Colonic mucosa (tissue), 4 donors: Measurements from ENCODE around the gene PARD6B. TPM values are rescaled to one million over a fixed set of nuclear protein-coding genes. Genes with fewer than 3 reads are reported as not detected.
"Not testable (repeated sequence)": the region's sequence is repeated elsewhere in the genome, so short reads cannot be mapped to it uniquely, and the experiment has no call there.

Source experiments
- DNase-seq: peaks from one replicate; pipeline ENCODE4 v3.0.0-alpha.2; 2020
- H3K27ac ChIP-seq: fragments of 200-600 bp; one replicate; pipeline ENCODE4 v1.8.0; 2021
- H3K27me3 ChIP-seq: fragments of 200-600 bp; one replicate; pipeline ENCODE4 v1.8.0; 2021
- H3K36me3 ChIP-seq: fragments of 200-600 bp; one replicate; pipeline ENCODE4 v1.8.0; 2021
- H3K4me1 ChIP-seq: fragments of 200-600 bp; one replicate; pipeline ENCODE4 v1.8.0; 2021; ENCODE audit warnings: mild to moderate bottlenecking
- H3K4me3 ChIP-seq: fragments of 200-600 bp; one replicate; pipeline ENCODE4 v1.8.0; 2021
- H3K9ac ChIP-seq, 2 donors: one replicate each; pipeline ENCODE4 v1.7.0; 2013; ENCODE audit warnings: control low read depth in 2 of 2, low read depth in 2 of 2, low read length in 2 of 2
- H3K9me3 ChIP-seq: fragments of 200-600 bp; one replicate; pipeline ENCODE4 v1.8.0; 2021
- CTCF ChIP-seq: fragments of 200-600 bp; IDR thresholded peaks from one replicate; pipeline ENCODE4 v1.8.0; 2022; ENCODE audit warnings: antibody characterized with exemption, mild to moderate bottlenecking
- intact Hi-C: fragments of 100-400 bp; cut with DNase I; formaldehyde crosslinking; loops from one replicate; pipeline ENCODE4 v1.14.1; 2022
- total RNA-seq, 2 donors: library from RNA; stranded (reverse); fragmentation: NEBNext Ultra II Directional in 1 of 2; extraction: Animal tissue kit (Norgen Biotek cat#: 25700) in 1 of 2; gene quantifications; one replicate each; pipeline ENCODE4 v1.2.1, GENCODE V29; 2021
- donor health status: healthy.
- donor health status: DM: no; HTN: no; CAD: no.
- donor health status: DM: no; HTN: no; CAD: no.

The PARD6B gene
- total RNA-seq, 2 donors from 2014 or later = 16.6 to 35.6 TPM

GRCh38 chr20:50701041-50701963 is 30.1 kb upstream of the PARD6B start:
- no peak for DNase-seq
- TF ChIP-seq CTCF = no peak
- no peaks in the 10 kb centered on the region for H3K4me1 ChIP-seq
- intact Hi-C loops = no loop called here
- no peak overlapping the region for H3K4me3 ChIP-seq
- H3K27ac ChIP-seq = no peak overlapping the region
- no peak overlapping the region for H3K9ac ChIP-seq
- H3K9me3 ChIP-seq = no peaks in the 10 kb centered on the region
- no peaks in the 10 kb centered on the region for H3K27me3 ChIP-seq
- H3K36me3 ChIP-seq = no peaks in the 10 kb centered on the region

GRCh38 chr20:50703651-50704438 is 27.5 kb upstream of the PARD6B start:
- H3K27me3 ChIP-seq, H3K4me3 ChIP-seq, DNase-seq, H3K9me3 ChIP-seq, H3K27ac ChIP-seq, H3K4me1 ChIP-seq, intact Hi-C loops, H3K36me3 ChIP-seq, H3K9ac ChIP-seq: not testable (repeated sequence)

- no peaks in the 10 kb centered on the region for H3K9me3 ChIP-seq
- no peak overlapping the region for H3K4me3 ChIP-seq
- no peaks in the 10 kb centered on the region for H3K36me3 ChIP-seq
- no peak overlapping the region for H3K9ac ChIP-seq
- intact Hi-C loops = no loop called here
- no peaks in the 10 kb centered on the region for H3K4me1 ChIP-seq
- H3K27me3 ChIP-seq = no peaks in the 10 kb centered on the region
- no peak for DNase-seq
- no peak for TF ChIP-seq CTCF
- H3K27ac ChIP-seq = no peak overlapping the region
These were observed 26.9 kb upstream of the PARD6B start for GRCh38 chr20:50704514-50704913.

GRCh38 chr20:50704971-50705370 is 26.4 kb upstream of the PARD6B start:
- intact Hi-C loops = no loop called here

GRCh38 chr20:50708845-50709635 is 22.3 kb upstream of the PARD6B start:
- Histone ChIP-seq H3K36me3 (no peaks in the 10 kb centered on the region), H3K9ac (no peak overlapping the region), H3K4me1 (no peaks in the 10 kb centered on the region), H3K27ac (no peak overlapping the region), H3K9me3 (no peaks in the 10 kb centered on the region), H3K4me3 (no peak overlapping the region), H3K27me3 (no peaks in the 10 kb centered on the region)
- intact Hi-C loops = no loop called here
- DNase-seq = no peak
- no peak for TF ChIP-seq CTCF

More at GRCh38 chr20:50704971-50705370, 26.4 kb upstream of the PARD6B start:
- TF ChIP-seq CTCF = no peak
- DNase-seq = no peak
- Histone ChIP-seq H3K4me3 (no peak overlapping the region), H3K36me3 (no peaks in the 10 kb centered on the region), H3K27me3 (no peaks in the 10 kb centered on the region), H3K4me1 (no peaks in the 10 kb centered on the region), H3K9me3 (no peaks in the 10 kb centered on the region), H3K9ac (no peak overlapping the region), H3K27ac (no peak overlapping the region)
